Hepatocyte (in vitro differentiated cells): ENCODE data around the gene JAM2. TPM values are rescaled to one million over a fixed set of nuclear protein-coding genes. Genes with fewer than 3 reads are reported as not detected.

Experiments used
- DNase-seq: peaks from one replicate; pipeline ENCODE4 v3.0.0-alpha.2; 2016; ENCODE audit warnings: low spot score
- H2AFZ ChIP-seq: fragments of 200-600 bp; sonication (generic); 2 replicates; pipeline ENCODE4 v1.6.0; 2016; ENCODE audit warnings: antibody characterized with exemption, mild to moderate bottlenecking
- H3K27ac ChIP-seq: fragments of 200-600 bp; sonication (generic); 2 replicates; pipeline ENCODE4 v1.5.1; 2016; ENCODE audit warnings: mild to moderate bottlenecking
- H3K27me3 ChIP-seq: fragments of 200-600 bp; sonication (generic); 2 replicates; pipeline ENCODE4 v1.6.1; 2016
- H3K36me3 ChIP-seq: fragments of 200-600 bp; sonication (generic); replicated peaks from 2 replicates; pipeline ENCODE4 v1.5.1; 2016; ENCODE audit warnings: low read depth; ENCODE audit not compliant: insufficient read depth
- H3K4me1 ChIP-seq: fragments of 200-600 bp; sonication (generic); 2 replicates; pipeline ENCODE4 v1.5.1; 2016; ENCODE audit warnings: mild to moderate bottlenecking, moderate library complexity; ENCODE audit not compliant: insufficient read depth
- H3K4me2 ChIP-seq: fragments of 200-600 bp; sonication (generic); 2 replicates; pipeline ENCODE4 v1.6.0; 2016
- H3K4me3 ChIP-seq: fragments of 200-600 bp; sonication (generic); 2 replicates; pipeline ENCODE4 v1.5.1; 2016; ENCODE audit warnings: mild to moderate bottlenecking
- H3K79me2 ChIP-seq: fragments of 200-600 bp; sonication (generic); 2 replicates; pipeline ENCODE4 v1.6.0; 2017; ENCODE audit warnings: mild to moderate bottlenecking
- H3K9me2 ChIP-seq: fragments of 200-600 bp; sonication (generic); replicated peaks from 2 replicates; pipeline ENCODE4 v1.6.0; 2017; ENCODE audit warnings: mild to moderate bottlenecking; ENCODE audit not compliant: insufficient read depth
- H3K9me3 ChIP-seq: fragments of 200-600 bp; sonication (generic); 2 replicates; pipeline ENCODE4 v1.5.1; 2016; ENCODE audit warnings: low read depth, mild to moderate bottlenecking
- H4K20me1 ChIP-seq: fragments of 200-600 bp; sonication (generic); 2 replicates; pipeline ENCODE4 v1.6.0; 2016; ENCODE audit warnings: mild to moderate bottlenecking; ENCODE audit not compliant: insufficient read depth, poor library complexity, severe bottlenecking
- CTCF ChIP-seq: fragments of 200-600 bp; sonication (generic); IDR thresholded peaks from 2 replicates; pipeline ENCODE4 v1.5.1; 2016; ENCODE audit warnings: antibody characterized with exemption, mild to moderate bottlenecking; ENCODE audit not compliant: poor library complexity
- EZH2 ChIP-seq: fragments of 200-600 bp; sonication (generic); IDR thresholded peaks from 2 replicates; pipeline ENCODE4 v1.6.1; 2016; ENCODE audit warnings: antibody characterized with exemption, mild to moderate bottlenecking, borderline replicate concordance
- EZH2phosphoT487 ChIP-seq: fragments of 200-600 bp; sonication (generic); IDR thresholded peaks from one replicate; pipeline ENCODE4 v1.6.1; 2018; ENCODE audit warnings: antibody characterized with exemption, mild to moderate bottlenecking, low read depth, moderate library complexity; ENCODE audit not compliant: unreplicated experiment, severe bottlenecking
- WGBS: methylation state at CpG from one replicate; pipeline ENCODE4 v1.1.6; 2016; ENCODE audit warnings: low lambda C conversion rate; ENCODE audit errors: missing lambda C conversion rate; 5-methylcytosine and 5-hydroxymethylcytosine counted together
- polyA plus RNA-seq: library from polyadenylated mRNA; unstranded; fragments of >200 nt; fragmentation: Nextera tagmentation; extraction: Ambion mirVana; gene quantifications from 2 replicates; pipeline ENCODE4 v1.2.1, GENCODE V29; 2016
- total RNA-seq: library from RNA; depleted of rRNA; stranded (reverse); fragments of >200 nt; gene quantifications from 2 replicates; pipeline ENCODE4 v1.2.3, GENCODE V29; 2014

Gene JAM2, protein sequence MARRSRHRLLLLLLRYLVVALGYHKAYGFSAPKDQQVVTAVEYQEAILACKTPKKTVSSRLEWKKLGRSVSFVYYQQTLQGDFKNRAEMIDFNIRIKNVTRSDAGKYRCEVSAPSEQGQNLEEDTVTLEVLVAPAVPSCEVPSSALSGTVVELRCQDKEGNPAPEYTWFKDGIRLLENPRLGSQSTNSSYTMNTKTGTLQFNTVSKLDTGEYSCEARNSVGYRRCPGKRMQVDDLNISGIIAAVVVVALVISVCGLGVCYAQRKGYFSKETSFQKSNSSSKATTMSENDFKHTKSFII
- total RNA-seq (1.5 and 1.8 TPM in 2 replicates), polyA plus RNA-seq (3.6 and 4.9 TPM in 2 replicates)

DNA sequence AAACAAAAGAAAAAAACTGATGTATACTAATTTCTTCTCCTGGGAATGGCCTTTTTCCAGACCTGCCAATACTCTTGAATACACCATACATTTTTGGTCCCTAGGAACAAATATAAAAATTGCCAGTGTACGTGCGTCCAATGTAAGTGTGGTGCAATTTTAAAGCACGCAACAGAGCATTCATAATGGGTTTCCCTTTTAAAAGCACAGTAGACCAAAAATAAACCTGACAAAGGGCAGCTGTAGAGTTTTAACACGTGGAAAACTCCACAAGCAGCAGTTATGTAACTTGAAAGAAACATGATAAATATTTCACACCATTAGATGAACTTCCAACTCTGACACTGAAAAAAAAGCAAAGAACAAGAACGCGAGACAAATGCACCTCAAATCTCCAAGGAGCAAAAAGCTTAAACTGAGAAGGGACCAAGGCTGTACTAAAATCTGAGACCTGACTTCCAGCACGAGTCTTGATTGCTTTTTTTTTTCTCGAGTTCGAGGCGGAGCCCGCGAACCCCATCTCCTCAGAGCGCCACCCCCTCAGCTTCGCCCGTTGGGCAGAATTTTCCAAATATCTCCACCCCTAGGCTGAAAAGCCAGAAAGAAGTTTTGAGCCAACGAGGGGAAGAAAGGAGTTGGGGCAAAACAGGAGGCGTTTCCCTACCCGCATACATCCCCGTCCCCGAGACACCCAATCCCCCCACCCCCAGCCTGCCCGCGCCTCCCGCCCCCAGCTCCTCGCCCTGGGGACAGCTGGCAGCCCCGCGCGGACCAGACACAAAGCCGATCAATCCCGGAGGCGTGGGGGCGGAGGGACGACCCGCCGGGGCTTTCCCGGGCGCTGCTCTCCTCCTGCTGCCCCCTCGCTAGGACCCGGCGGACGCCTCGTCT is at the start of gene JAM2:
Gene JAM2, plus strand, starts transcription at position 599 of the 891 bp plus-strand sequence. CDS start 564 bp downstream, outside the sequence.
- H3K79me2 ChIP-seq = no peaks in the 10 kb centered on the region
- H3K4me1 ChIP-seq = peaks cover 6% of the 10 kb centered on the region
- TF ChIP-seq EZH2 = no peak
- no peak for TF ChIP-seq EZH2phosphoT487
- TF ChIP-seq CTCF = no peak
- peak within 1 kb of the TSS; percentile 95 for H2AFZ ChIP-seq
- no peaks in the 10 kb centered on the region for H3K36me3 ChIP-seq
- peak within 1 kb of the TSS; percentile 98 for H3K4me2 ChIP-seq
- peak within 1 kb of the TSS; percentile 51 for H3K4me3 ChIP-seq
- peak; percentile 52 for DNase-seq
- H3K27ac ChIP-seq = peak within 1 kb of the TSS; percentile 56
- no peaks in the 10 kb centered on the region for H3K9me3 ChIP-seq
- H3K9me2 ChIP-seq = no peaks in the 10 kb centered on the region
- H3K27me3 ChIP-seq = peaks cover 48% of the 10 kb centered on the region
- WGBS = 4% methylated on average over 27 of the region's 41 CpGs
- H4K20me1 ChIP-seq = no peaks in the 10 kb centered on the region

DNA sequence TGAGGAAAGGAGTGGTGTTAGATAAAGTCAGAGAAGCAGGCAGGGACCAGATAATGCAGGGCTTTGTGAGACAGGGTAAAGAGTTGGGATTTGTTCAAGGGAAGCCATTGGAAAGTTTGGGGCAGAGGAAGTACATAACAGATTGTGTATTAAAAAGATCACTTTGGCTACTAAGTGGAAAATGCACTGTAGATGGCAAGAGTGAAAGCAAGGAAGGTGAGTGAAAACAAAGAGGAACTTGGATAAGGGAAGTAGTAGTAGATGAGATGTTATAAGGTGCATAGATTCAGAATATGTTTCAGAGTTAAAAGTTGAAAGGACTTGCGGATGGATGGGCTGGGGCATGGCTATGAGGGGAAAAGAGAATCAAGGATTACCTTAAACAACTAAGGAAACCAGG is 49.2 kb upstream of the JAM2 start:
- H3K27me3 ChIP-seq = no peaks in the 10 kb centered on the region
- no peaks in the 10 kb centered on the region for H3K4me1 ChIP-seq
- H3K27ac ChIP-seq = no peak overlapping the region
- no peak overlapping the region for H3K4me2 ChIP-seq
- H3K9me2 ChIP-seq = no peaks in the 10 kb centered on the region
- H4K20me1 ChIP-seq = no peaks in the 10 kb centered on the region
- no peaks in the 10 kb centered on the region for H3K79me2 ChIP-seq
- WGBS = 100% methylated on average over 1 of the region's 1 CpG
- H3K9me3 ChIP-seq = no peaks in the 10 kb centered on the region
- no peak overlapping the region for H2AFZ ChIP-seq
- H3K36me3 ChIP-seq = no peaks in the 10 kb centered on the region
- DNase-seq = no peak
- H3K4me3 ChIP-seq = no peak overlapping the region
- TF ChIP-seq EZH2phosphoT487 (no peak), EZH2 (no peak), CTCF (no peak)

- 4% methylated on average over 66 of the region's 71 CpGs for WGBS
- H3K4me2 ChIP-seq = peak within 1 kb of the TSS; percentile 78
- peak within 1 kb of the TSS; percentile 92 for H3K27ac ChIP-seq
- H3K9me3 ChIP-seq = no peaks in the 10 kb centered on the region
- DNase-seq = peak; percentile 94
- TF ChIP-seq EZH2 (no peak), CTCF (peak; percentile 65), EZH2phosphoT487 (no peak)
- H3K36me3 ChIP-seq = no peaks in the 10 kb centered on the region
- H3K27me3 ChIP-seq = no peaks in the 10 kb centered on the region
- peaks cover 22% of the 10 kb centered on the region for H3K79me2 ChIP-seq
- H2AFZ ChIP-seq = peak within 1 kb of the TSS; percentile 97
- no peaks in the 10 kb centered on the region for H4K20me1 ChIP-seq
- no peaks in the 10 kb centered on the region for H3K9me2 ChIP-seq
- H3K4me3 ChIP-seq = peak within 1 kb of the TSS; percentile 74
- H3K4me1 ChIP-seq = peaks cover 7% of the 10 kb centered on the region
Measured at GRCh38 chr21:25607151-25608043, 31.7 kb upstream of the JAM2 start, which contains the start of gene MRPL39. Gene MRPL39, minus strand, starts transcription at chr21:25607481. Its CDS starts 6 bp downstream, at chr21:25607475.
